Measurements from ENCODE around the gene KRTAP10-12.

Gene KRTAP10-12

DNA sequence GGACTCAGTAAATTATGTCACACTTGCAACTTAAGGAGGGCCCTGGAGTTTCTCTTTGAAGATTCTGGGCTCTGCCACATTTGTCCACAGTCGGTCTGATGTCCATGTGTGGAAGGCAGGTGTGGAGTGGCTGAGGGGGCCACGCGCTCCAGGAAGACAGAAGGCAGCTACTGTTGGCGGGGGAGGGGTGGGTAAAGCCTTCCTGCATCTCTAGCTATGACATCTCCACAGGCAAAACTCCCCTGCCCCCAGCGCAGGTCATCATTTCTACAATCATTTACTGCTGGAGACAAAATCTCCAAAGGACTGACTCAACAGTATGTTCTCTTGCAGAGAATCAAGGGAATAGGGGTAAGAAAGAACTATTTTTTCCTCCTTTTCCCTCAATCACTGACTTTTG, 25.8 kb downstream of the KRTAP10-12 start:
- Histone ChIP-seq H3K36me3 (ENCODE audit: control insufficient read depth, insufficient read depth, low read length, severe bottlenecking) (no peaks in the 10 kb centered on the region), H3K27me3 (replicated peaks; ENCODE audit: control insufficient read depth, insufficient read depth, low read length) (peaks cover 77% of the 10 kb centered on the region), H3K9ac (ENCODE audit: low read length) (no peak overlapping the region), H3K9me3 (ENCODE audit: control insufficient read depth, low read length) (no peaks in the 10 kb centered on the region), H3K4me3 (ENCODE audit: low read length) (no peak overlapping the region), H3K4me1 (ENCODE audit: control insufficient read depth, insufficient read depth, low read length) (no peaks in the 10 kb centered on the region)
- DNase-seq (ENCODE audit: low read depth): no peak

DNA sequence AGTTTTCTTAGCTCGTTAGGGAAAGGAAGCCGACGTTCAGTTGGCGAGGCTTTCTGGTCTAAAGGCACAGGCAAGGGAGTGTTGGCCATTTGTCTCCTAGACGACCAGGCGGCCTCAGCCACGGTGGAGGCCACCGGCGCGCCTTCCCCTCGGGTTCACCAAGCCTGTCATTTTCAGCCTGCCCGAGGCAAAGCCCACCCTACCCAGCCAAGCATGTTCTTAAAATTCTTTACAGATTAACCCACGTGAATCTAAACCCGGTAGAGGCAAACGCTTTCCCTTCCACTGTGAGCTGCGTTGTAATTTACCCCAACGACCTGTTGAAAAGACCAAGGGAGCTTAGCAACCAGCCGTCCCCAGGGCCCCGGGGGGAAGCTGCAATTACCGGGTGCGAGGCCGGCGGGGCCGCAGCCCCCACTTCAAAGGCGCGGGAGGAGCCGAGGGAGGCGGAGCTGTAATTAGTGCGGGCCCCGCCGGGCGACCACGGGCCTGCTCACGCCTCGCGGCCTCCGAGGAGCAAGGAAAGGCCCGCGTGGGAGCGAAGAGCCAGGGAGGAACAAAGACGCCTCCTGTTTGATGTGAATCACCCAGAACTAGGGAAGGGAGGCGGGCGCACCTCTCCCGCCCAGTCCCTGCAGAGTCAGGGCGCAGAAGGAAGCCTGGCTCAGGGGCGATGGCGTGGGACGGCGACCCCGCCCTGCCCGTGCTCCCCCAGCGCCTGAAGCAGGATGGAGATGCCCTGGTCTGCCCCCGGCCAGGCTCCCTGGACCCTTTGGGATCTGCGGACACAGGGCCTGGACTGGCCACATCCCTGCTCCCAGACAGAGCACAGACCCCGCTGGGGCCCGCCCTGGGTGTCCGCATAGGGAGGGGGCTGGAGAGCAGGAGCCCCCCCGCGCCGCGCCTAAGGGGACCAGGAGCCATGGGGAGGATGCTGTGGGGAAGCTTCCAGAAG, 26.5 kb downstream of the KRTAP10-12 start:
- peaks cover 74% of the 10 kb centered on the region for H3K27me3 ChIP-seq (replicated peaks; ENCODE audit: control insufficient read depth, insufficient read depth, low read length)
- H3K4me1 ChIP-seq (ENCODE audit: control insufficient read depth, insufficient read depth, low read length): no peaks in the 10 kb centered on the region
- no peaks in the 10 kb centered on the region for H3K36me3 ChIP-seq (ENCODE audit: control insufficient read depth, insufficient read depth, low read length, severe bottlenecking)
- H3K9ac ChIP-seq (ENCODE audit: low read length): no peak overlapping the region
- DNase-seq (ENCODE audit: low read depth): no peak
- no peaks in the 10 kb centered on the region for H3K9me3 ChIP-seq (ENCODE audit: control insufficient read depth, low read length)
- H3K4me3 ChIP-seq (ENCODE audit: low read length): no peak overlapping the region

DNA sequence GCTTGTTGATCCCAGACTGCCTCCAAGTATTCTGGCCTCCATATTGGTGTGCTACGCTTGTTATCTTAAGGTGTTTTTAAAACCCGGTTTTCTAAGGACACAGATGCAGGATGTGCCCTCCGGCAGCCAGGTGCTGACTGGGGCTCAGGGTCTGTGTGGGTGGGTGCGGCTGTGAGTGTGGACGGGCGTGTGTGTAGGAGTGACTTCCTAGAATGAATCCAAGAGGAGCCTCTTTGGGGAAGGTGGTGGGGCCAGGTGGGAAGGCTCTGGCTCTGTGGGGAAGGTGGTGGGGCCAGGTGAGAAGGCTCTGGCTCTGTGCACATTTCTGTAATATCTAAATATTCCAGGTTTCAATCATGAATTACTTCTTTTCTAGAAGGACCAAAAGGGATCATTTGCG, 27.2 kb downstream of the KRTAP10-12 start:
- Histone ChIP-seq H3K9me3 (ENCODE audit: control insufficient read depth, low read length) (no peaks in the 10 kb centered on the region), H3K27me3 (replicated peaks; ENCODE audit: control insufficient read depth, insufficient read depth, low read length) (peaks cover 67% of the 10 kb centered on the region), H3K4me1 (ENCODE audit: control insufficient read depth, insufficient read depth, low read length) (no peaks in the 10 kb centered on the region), H3K36me3 (ENCODE audit: control insufficient read depth, insufficient read depth, low read length, severe bottlenecking) (no peaks in the 10 kb centered on the region), H3K4me3 (ENCODE audit: low read length) (no peak overlapping the region), H3K9ac (ENCODE audit: low read length) (no peak overlapping the region)
- no peak for DNase-seq (ENCODE audit: low read depth)

DNA sequence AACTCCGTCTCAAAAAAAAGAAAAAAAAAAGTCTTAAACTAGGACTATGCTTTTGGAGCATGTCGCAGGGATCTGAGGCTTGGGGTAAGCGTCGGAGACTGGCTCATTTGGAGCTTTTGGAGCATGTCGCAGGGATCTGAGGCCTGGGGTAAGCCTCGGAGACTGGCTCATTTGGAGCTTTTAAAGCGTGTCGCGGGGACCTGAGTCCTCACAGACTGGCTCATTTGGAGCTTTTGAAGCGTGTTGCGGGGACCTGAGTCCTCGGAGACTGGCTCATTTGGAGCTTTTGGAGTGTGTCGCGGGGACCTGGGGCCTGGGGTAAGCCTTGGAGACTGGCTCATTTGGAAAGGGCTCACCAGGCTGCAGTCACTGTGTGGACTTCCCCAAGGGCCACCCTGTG, 28.0 kb downstream of the KRTAP10-12 start:
- DNase-seq (ENCODE audit: low read depth): no peak
- H3K36me3 ChIP-seq (ENCODE audit: control insufficient read depth, insufficient read depth, low read length, severe bottlenecking): no peaks in the 10 kb centered on the region
- H3K4me1 ChIP-seq (ENCODE audit: control insufficient read depth, insufficient read depth, low read length): no peaks in the 10 kb centered on the region
- no peaks in the 10 kb centered on the region for H3K9me3 ChIP-seq (ENCODE audit: control insufficient read depth, low read length)
- no peak overlapping the region for H3K9ac ChIP-seq (ENCODE audit: low read length)
- peaks cover 62% of the 10 kb centered on the region for H3K27me3 ChIP-seq (replicated peaks; ENCODE audit: control insufficient read depth, insufficient read depth, low read length)
- no peak overlapping the region for H3K4me3 ChIP-seq (ENCODE audit: low read length)

DNA sequence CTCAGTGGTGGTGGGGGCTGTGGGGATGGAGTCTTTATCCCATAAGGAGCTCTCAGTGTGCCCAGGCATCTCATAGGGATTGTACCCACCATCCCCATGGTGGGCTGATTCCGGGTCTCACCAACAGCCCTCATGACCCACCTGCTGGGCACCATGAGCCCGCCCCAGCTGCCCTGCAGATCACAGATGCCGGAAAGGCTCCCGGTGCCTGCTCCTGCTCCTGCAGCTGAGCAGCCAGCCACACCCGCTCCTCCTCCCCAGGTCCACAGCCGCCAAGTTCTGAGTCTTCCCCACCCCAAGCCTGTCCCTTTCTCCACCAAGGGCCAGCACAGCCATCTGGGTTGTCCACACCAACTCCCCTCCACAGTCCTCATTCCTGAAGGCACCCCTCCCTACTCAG, 29.9 kb downstream of the KRTAP10-12 start:
- Histone ChIP-seq H3K36me3 (ENCODE audit: control insufficient read depth, insufficient read depth, low read length, severe bottlenecking) (no peaks in the 10 kb centered on the region), H3K9ac (ENCODE audit: low read length) (no peak overlapping the region), H3K27me3 (replicated peaks; ENCODE audit: control insufficient read depth, insufficient read depth, low read length) (peaks cover 61% of the 10 kb centered on the region), H3K4me1 (ENCODE audit: control insufficient read depth, insufficient read depth, low read length) (no peaks in the 10 kb centered on the region), H3K9me3 (ENCODE audit: control insufficient read depth, low read length) (peaks cover 10% of the 10 kb centered on the region), H3K4me3 (ENCODE audit: low read length) (no peak overlapping the region)
- no peak for DNase-seq (ENCODE audit: low read depth)

DNA sequence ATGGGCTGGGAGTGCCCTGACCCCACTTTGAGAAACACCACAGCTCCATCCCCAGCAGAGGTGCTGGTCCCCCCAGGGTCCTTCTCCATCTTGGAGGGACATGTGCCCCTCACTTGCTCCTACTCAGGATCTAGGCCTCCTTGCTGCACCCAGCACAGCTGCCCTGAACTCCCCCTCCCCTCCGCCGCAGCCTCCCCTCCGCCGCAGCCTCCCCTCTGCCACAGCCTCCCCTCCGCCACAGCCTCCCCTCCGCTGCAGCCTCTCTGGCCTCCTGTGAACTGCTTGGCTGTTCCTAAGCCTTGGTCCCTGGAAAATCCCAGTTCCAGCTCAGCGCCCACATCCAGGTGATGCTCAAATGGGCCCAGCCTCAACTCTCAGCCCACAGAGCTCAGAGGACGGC, 30.3 kb downstream of the KRTAP10-12 start:
- Histone ChIP-seq H3K27me3 (replicated peaks; ENCODE audit: control insufficient read depth, insufficient read depth, low read length) (peaks cover 61% of the 10 kb centered on the region), H3K4me3 (ENCODE audit: low read length) (no peak overlapping the region)
- no peak for DNase-seq (ENCODE audit: low read depth)

DNA sequence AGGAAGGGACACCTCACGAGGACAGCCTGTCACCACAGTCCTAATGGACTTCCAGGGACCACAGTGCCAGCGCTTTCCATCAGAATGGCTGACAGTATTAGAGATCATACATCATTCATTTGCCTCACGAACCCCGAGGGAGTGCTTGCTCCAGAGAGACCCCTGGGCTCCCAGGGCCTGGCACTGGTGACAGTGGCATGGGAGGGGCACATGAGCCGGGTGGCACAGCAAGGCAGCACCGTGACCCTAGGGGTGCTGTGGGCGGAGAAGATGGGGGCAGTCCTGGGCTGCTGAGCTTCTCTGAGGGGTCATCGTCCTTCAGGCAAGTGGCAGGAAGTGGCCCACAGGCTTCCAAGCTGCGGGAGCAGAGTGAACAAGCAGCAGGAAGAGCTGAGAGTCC, 30.8 kb downstream of the KRTAP10-12 start:
- no peak for DNase-seq (ENCODE audit: low read depth)

More for the DNA sequence above, 30.3 kb downstream of the KRTAP10-12 start:
- H3K9ac ChIP-seq (ENCODE audit: low read length): no peak overlapping the region
- H3K9me3 ChIP-seq (ENCODE audit: control insufficient read depth, low read length): peaks cover 10% of the 10 kb centered on the region
- no peaks in the 10 kb centered on the region for H3K4me1 ChIP-seq (ENCODE audit: control insufficient read depth, insufficient read depth, low read length)
- H3K36me3 ChIP-seq (ENCODE audit: control insufficient read depth, insufficient read depth, low read length, severe bottlenecking): no peaks in the 10 kb centered on the region

DNA sequence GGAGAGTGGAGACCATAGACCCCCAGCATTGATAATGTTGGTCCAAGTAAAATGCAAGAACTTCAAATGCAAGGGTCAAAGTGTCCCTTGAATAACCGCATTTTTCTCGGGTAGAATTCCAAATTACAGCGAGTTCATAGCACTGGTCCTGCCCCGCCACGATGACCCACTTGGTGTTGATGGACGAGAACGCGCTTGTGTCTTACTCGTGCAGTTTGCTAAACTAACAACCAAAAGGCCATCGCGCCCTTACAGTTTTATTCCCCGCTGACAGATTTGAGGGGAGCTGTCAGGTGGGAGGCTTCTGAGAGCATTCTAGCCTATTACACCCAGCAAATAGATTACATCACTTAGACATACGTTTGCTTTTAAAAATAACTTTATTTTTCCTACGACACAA, 31.7 kb downstream of the KRTAP10-12 start:
- Histone ChIP-seq H3K27me3 (replicated peaks; ENCODE audit: control insufficient read depth, insufficient read depth, low read length) (peaks cover 49% of the 10 kb centered on the region), H3K9me3 (ENCODE audit: control insufficient read depth, low read length) (peaks cover 10% of the 10 kb centered on the region), H3K36me3 (ENCODE audit: control insufficient read depth, insufficient read depth, low read length, severe bottlenecking) (no peaks in the 10 kb centered on the region), H3K9ac (ENCODE audit: low read length) (no peak overlapping the region), H3K4me3 (ENCODE audit: low read length) (no peak overlapping the region), H3K4me1 (ENCODE audit: control insufficient read depth, insufficient read depth, low read length) (no peaks in the 10 kb centered on the region)
- DNase-seq (ENCODE audit: low read depth): no peak

More for the DNA sequence above, 30.8 kb downstream of the KRTAP10-12 start:
- Histone ChIP-seq H3K36me3 (ENCODE audit: control insufficient read depth, insufficient read depth, low read length, severe bottlenecking) (no peaks in the 10 kb centered on the region), H3K9me3 (ENCODE audit: control insufficient read depth, low read length) (peaks cover 10% of the 10 kb centered on the region), H3K9ac (ENCODE audit: low read length) (no peak overlapping the region), H3K4me3 (ENCODE audit: low read length) (no peak overlapping the region), H3K27me3 (replicated peaks; ENCODE audit: control insufficient read depth, insufficient read depth, low read length) (peaks cover 57% of the 10 kb centered on the region), H3K4me1 (ENCODE audit: control insufficient read depth, insufficient read depth, low read length) (no peaks in the 10 kb centered on the region)

DNA sequence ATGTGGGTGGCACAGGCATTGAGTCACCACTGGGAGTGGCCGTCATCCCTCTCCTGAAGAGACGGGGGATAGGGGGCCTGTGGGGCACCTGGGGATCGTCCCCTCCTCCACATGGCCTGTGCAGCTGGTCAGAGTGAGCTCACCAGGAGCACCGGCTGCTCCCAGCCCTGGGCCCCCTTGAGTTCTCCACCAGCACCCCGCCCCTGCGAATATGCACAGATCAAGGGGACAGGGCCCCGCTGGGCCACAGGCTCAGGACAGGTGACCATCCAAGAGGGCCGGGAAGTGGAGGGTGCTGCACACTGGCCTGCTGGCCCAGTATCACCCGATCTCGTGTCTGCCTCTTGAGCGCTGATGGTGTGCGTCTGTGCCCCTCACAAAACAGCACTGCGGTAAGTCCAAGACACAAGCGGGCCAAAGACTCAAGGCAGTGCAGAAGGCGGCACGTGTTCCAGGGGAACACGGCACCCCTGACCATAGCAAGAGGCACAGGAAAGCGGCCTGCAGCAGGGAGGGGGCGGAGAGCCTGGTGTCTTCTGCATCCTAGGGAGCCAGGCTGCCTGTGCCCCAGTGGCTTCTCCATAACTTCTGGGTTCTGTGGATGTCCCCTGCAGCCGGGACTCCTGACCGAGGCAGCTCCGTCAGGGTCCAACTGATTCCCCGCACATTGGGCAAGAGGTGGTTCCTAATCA, 32.5 kb downstream of the KRTAP10-12 start:
- no peak for DNase-seq (ENCODE audit: low read depth)
- no peaks in the 10 kb centered on the region for H3K4me1 ChIP-seq (ENCODE audit: control insufficient read depth, insufficient read depth, low read length)
- H3K9me3 ChIP-seq (ENCODE audit: control insufficient read depth, low read length): peaks cover 10% of the 10 kb centered on the region
- no peak overlapping the region for H3K4me3 ChIP-seq (ENCODE audit: low read length)
- no peaks in the 10 kb centered on the region for H3K36me3 ChIP-seq (ENCODE audit: control insufficient read depth, insufficient read depth, low read length, severe bottlenecking)
- H3K9ac ChIP-seq (ENCODE audit: low read length): no peak overlapping the region
- H3K27me3 ChIP-seq (replicated peaks; ENCODE audit: control insufficient read depth, insufficient read depth, low read length): peaks cover 42% of the 10 kb centered on the region

DNA sequence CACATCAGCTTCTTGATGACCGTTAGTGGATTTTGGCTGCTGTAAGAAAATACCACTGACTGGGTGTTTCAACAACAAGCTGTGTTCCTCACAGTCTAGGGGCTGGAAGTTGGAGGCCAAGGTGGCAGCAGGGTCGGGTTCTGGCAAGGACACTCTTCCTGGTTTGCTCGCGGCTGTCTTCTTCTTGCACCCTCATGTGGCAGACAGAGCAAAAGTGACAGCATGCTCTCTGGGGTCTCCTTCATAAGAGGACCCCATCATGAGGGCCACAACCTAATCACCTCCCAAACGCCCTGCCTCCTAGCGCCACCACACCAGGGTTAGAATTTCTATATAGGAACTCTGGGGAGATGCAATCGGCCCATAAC, 33.0 kb downstream of the KRTAP10-12 start:
- no peaks in the 10 kb centered on the region for H3K4me1 ChIP-seq (ENCODE audit: control insufficient read depth, insufficient read depth, low read length)
- peaks cover 10% of the 10 kb centered on the region for H3K9me3 ChIP-seq (ENCODE audit: control insufficient read depth, low read length)
- DNase-seq (ENCODE audit: low read depth): no peak
- no peak overlapping the region for H3K4me3 ChIP-seq (ENCODE audit: low read length)
- no peaks in the 10 kb centered on the region for H3K36me3 ChIP-seq (ENCODE audit: control insufficient read depth, insufficient read depth, low read length, severe bottlenecking)
- no peak overlapping the region for H3K9ac ChIP-seq (ENCODE audit: low read length)
- peaks cover 40% of the 10 kb centered on the region for H3K27me3 ChIP-seq (replicated peaks; ENCODE audit: control insufficient read depth, insufficient read depth, low read length)

DNA sequence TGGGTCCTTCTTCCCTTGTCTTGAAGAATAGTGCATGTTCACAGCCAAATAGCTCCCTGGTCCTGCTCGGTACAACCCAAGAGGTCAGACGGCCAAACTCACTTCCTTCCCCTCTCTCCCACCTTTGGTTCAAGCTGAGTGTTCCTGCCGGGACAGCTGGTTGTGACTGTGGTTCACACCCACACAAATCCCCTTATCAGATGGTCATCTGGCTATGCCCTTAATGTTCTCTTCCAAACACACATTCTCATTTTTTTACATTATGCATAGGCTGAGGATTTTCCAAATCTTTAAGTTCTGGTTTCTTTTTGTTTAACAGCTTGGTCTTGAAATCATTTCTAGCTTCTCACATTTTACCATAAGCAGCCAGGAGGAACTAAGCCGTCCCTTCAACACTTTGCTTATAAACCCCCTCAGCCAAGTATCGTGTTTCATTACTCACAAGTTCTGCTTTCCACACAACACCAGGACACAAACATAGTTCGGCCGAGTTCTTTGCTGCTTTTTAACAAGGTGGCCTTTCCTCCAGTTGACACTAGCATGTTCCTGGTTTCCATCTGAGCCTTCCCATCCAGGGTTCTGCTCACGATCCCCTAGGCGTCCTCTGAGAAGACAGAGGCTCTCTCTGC, 34.1 kb downstream of the KRTAP10-12 start:
- H3K9me3 ChIP-seq (ENCODE audit: control insufficient read depth, low read length): peaks cover 16% of the 10 kb centered on the region
- H3K9ac ChIP-seq (ENCODE audit: low read length): no peak overlapping the region
- H3K36me3 ChIP-seq (ENCODE audit: control insufficient read depth, insufficient read depth, low read length, severe bottlenecking): no peaks in the 10 kb centered on the region
- DNase-seq (ENCODE audit: low read depth): no peak
- no peaks in the 10 kb centered on the region for H3K4me1 ChIP-seq (ENCODE audit: control insufficient read depth, insufficient read depth, low read length)
- H3K27me3 ChIP-seq (replicated peaks; ENCODE audit: control insufficient read depth, insufficient read depth, low read length): peaks cover 31% of the 10 kb centered on the region
- H3K4me3 ChIP-seq (ENCODE audit: low read length): no peak overlapping the region
